ENCODE data around the gene FADS2.

- TF ChIP-seq POLR2A (IDR thresholded peaks at IDR 0.05) (no peak), CTCF (IDR thresholded peaks at IDR 0.05) (no peak)
Observed at GRCh38 chr11:61896665-61897386, 68.7 kb downstream of the FADS2 start.
